Suppressor macrophage treated with lipopolysaccharide for 1 hour (primary cell): Measurements from ENCODE around the gene ACAT2.
"Not testable (repeated sequence)": the region's sequence is repeated elsewhere in the genome, so short reads cannot be mapped to it uniquely, and the experiment has no call there.

Experiments used
- DNase-seq, 3 donors: peaks; one replicate each; pipeline ENCODE4 v3.0.0-alpha.2; 2020 to 2022

The ACAT2 gene

GRCh38 chr6:159761873-159762680 lies at the start of gene ACAT2:
Gene ACAT2 (plus strand): TSS chr6:159762045. CDS start chr6:159762088, 43 bp downstream.
- peak; percentile 94 to 96 (median 94) for DNase-seq

GRCh38 chr6:159712389-159712788 lies 49.5 kb upstream of the ACAT2 start:
- not testable (repeated sequence) for DNase-seq

GRCh38 chr6:159713984-159714383 lies 47.9 kb upstream of the ACAT2 start:
- DNase-seq, result no peak

GRCh38 chr6:159714404-159714803 lies 47.4 kb upstream of the ACAT2 start:
- DNase-seq, result no peak

DNA sequence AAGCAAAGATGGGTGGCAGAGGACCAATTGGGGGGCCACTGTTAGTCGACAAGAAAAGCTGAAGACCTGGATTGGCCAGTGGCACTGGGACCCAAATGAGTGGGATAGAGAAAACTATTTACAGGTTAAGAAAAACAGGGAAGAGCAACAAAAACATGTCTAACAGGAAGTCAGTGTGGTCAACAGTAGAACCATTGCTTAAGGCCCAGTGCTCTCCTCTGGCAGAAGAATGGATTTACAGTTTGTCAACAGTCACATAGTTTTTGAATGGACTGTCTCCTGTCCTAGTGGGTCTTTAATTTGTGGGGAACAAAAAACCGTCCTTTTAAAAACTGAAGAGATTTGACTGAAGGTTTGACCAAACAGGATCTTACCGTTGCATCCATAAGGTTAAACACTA lies 46.7 kb upstream of the ACAT2 start:
- peak in 2 of 3 donors; percentile 41 to 63 for DNase-seq

- DNase-seq, result no peak
Observed at GRCh38 chr6:159715605-159716004, 46.2 kb upstream of the ACAT2 start.

DNA sequence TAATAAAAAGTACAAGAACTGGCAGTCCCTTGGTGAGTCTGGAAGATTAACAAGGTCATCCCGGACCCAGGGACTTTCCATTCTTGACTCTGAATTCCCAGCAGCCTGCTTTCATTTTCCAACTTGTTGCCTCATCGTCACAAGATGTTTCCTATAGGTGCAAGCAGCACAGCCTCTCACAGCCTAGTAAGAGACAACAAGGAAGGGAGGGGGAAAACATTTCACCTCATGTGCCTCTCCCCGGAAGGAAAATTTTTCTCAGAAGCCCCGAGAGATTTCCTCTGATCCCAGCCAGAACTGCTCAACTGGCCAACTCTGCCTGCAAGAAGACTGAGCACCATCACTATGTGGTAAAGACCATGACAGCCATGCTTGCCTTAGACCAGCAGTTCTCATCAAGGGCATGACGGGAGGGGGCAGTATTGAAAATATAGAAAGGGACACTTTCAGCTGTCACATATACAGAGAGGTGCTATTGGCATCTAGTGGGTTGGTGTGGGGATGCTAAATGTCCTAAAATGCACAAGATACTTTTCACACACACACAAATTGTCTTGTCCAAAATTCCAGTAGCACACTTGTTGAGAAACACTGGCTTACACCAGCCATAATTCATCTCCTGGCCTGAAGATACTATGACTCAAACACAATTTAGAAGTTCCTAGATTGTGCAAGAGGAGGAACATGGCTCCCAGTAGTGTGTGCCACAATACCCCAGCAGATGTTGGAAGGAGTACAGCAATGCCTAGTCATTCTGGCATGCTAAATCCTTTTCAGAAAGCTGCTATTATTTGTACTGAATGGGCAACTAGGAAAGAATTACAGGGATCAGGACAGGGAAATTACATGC lies 45.4 kb upstream of the ACAT2 start:
- DNase-seq, result peak; percentile 94 to 100 (median 98)

GRCh38 chr6:159718634-159719033 lies 43.2 kb upstream of the ACAT2 start:
- DNase-seq, result no peak

- DNase-seq, result no peak
Observed at GRCh38 chr6:159719287-159719686, 42.6 kb upstream of the ACAT2 start.

- DNase-seq, result peak in 2 of 3 donors; percentile 21 to 28
Observed at GRCh38 chr6:159720708-159721107, 41.1 kb upstream of the ACAT2 start.

DNA sequence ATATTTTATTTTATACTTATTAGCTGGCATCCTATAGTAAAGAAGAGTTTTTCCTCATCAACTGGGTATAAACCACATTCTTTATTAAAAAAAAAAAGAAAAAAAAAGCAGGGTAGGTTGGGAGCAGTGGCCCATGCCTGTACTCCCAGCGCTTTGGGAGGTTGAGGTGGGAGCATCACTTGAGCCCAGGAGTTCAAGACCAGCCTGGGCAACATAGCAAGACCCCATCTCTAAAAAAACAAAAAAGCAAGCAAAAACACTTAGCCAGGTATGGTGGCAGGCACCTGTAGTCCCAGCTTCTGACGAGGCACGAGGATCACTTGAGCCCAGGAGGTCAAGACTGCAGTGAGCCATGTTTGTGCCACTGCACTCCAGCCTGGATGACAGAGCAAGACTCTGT lies 39.9 kb upstream of the ACAT2 start:
- DNase-seq, result not testable (repeated sequence)

DNA sequence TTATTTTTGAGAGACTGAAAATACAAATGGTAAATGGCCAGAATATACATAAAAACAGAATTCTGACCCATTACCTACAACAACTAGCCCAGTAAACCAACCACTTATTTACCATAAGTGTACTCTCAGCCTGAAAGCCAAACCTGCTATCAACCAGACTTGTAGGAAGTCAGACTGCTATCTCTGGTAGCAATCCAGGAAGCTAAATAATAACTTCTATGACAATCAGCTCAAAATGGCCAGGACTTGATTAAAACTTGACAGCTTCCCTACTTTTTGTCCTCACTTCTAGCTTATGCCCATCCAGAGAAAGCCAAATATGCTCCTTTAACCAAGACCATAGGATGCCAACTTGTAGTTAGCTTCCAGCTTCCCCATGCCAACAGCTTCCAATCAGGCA lies 39.2 kb upstream of the ACAT2 start:
- DNase-seq, result peak in 1 of 3 donors; percentile 1

GRCh38 chr6:159723259-159723658 lies 38.6 kb upstream of the ACAT2 start:
- DNase-seq, result no peak

GRCh38 chr6:159724778-159725177 lies 37.1 kb upstream of the ACAT2 start:
- DNase-seq, result peak in 1 of 3 donors; percentile 4

DNA sequence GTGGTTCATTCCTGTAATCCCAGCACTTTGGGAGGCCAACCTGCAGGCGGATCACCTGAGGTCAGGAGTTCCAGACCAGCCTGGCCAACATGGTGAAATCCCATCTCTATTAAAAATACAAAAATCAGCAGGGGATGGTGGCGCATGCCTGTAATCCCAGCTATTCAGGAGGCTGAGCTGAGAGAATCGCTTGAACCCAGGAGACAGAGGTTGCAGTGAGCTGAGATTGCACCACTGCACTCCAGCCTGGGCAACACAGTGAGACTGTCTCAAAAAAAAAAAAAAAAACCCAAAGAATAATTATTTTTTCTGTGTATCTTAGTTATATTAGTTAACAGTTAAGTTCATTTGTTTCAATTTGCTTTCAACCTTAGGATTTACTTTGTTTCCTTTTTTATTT lies 36.6 kb upstream of the ACAT2 start:
- not testable (repeated sequence) for DNase-seq

DNA sequence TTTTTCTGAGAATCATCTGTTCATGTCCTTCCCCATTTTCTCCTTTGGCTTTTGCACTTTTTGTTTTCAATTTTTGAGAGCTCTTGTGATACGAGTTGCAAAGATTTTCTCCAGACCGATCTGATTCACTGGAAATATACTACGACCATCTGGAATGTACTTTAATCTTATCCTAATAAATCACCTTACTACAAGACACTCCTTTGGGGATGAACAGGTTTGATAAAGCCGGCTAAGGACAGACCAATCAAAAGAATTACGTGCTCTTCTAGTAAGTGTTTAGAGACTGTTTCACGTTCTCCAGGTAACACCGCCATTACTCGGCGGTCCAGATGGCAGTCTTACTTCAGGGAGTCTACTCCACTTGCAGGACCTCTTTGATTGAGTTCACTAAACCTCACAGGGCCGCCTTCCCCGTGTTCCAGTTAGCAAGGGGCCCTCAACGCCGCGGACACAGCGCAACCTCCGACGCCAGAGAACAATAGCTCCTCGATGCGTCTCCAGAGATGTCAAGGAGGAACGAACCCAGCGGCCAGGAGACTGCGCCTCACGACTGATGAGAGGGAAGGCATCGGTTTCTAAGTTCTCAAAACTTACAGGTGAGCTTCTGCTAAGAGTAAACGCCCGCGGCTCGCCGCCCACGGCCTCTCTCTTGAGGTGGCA lies 35.5 kb upstream of the ACAT2 start:
- peak in 1 of 3 donors; percentile 20 for DNase-seq

DNA sequence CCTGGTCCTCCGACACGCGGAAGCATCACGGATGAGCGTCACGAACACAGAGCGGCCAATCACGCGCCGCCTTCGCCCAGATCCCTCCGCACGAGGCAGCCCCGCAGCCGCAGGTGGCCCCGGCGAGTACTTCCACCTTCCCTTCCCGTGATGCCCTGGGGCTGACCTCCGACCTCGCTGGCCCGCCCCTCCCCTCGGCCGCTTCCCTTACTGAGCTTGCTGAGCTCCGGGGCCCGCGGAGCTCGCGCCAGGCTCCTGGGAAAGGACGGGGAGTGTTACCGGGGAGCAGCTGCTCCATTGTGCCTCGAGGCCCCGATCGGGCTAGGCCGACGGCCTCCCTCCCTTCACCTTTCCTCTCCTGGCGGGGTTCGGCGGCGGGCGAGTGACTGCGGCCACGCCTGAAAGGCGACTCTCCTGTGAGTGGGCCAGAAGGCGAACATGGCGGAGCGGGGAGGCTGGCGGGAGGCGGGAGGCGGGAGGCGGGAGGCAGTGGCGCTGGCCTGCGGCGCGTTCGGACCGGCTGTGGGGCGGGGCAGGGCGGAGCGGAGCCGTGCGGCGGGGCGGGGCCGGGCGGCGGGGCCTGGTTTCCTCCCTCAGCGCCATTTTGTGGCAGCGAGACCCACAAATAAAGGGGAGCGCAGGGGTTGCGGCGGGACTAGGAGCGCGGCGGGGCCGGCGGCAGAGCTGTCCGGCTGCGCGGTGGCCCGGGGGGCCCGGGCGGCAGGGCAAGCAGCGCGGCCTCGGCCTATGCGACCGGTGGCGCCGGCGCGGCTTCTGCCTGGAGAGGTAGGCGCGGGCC lies 34.7 kb upstream of the ACAT2 start, which contains the start of gene WTAP:
Gene WTAP, plus strand, starts transcription at position 589 of the 799 bp plus-strand sequence. CDS start 8,760 bp downstream, outside the sequence.
- peak; percentile 93 to 97 (median 96) for DNase-seq

- peak in 1 of 3 donors; percentile 62 for DNase-seq
Observed at GRCh38 chr6:159727717-159728445, 34.0 kb upstream of the ACAT2 start.

GRCh38 chr6:159728531-159728964 lies 33.3 kb upstream of the ACAT2 start:
- DNase-seq, result no peak

GRCh38 chr6:159729598-159730331 lies 32.1 kb upstream of the ACAT2 start:
- peak; percentile 33 to 56 (median 53) for DNase-seq

DNA sequence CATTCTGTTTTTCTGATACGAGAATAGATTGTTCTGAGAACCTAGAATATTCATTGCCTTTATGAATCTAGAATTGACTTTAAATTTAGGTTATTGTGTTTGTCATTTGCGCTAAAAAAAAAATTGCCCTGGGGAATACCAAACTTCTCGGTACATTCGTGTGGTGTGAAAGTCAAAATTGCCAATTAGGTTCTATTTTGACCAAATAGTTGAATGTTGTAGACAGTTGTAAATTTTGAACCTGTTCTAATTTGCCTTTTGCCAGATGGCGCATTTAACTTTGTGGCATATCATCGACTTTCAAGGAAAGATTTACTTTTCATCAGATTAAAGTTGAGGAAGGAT lies 31.5 kb upstream of the ACAT2 start:
- DNase-seq, result no peak
